Measurements from ENCODE around the gene ACTN3. TPM values are rescaled to one million over a fixed set of nuclear protein-coding genes. Genes with fewer than 3 reads are reported as not detected.

Gene ACTN3
- total RNA-seq, 4 donors from 2014 or later, result not detected

DNA sequence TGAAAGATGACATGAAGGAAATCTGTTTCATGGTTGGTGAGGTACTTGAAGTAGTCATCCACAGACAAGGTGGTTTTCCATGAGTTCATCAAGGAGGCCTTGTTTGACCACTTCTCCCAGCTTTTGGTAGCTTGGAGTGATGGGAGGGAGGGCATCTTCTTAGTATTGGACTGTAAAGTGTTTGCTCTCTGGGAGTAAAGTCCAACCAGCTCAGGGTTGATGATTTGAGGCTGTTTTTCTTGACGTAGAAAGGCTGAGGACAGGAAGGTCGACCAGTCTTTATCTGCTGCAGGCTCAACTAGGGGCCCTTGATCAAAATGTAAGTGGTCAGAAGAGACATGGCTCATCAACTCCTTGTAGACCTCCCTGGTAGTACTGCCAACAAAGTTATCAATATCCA is 44.5 kb downstream of the ACTN3 start:
- no peak for DNase-seq
- H3K36me3 ChIP-seq, result no peaks in the 10 kb centered on the region
- no peaks in the 10 kb centered on the region for H3K27me3 ChIP-seq
- intact Hi-C loops (cut with DNase I), result no loop called here
- 64 to 100% methylated on average over 1 to 2 of the region's 2 CpGs for WGBS, 2 donors
- TF ChIP-seq, protein P1, sequence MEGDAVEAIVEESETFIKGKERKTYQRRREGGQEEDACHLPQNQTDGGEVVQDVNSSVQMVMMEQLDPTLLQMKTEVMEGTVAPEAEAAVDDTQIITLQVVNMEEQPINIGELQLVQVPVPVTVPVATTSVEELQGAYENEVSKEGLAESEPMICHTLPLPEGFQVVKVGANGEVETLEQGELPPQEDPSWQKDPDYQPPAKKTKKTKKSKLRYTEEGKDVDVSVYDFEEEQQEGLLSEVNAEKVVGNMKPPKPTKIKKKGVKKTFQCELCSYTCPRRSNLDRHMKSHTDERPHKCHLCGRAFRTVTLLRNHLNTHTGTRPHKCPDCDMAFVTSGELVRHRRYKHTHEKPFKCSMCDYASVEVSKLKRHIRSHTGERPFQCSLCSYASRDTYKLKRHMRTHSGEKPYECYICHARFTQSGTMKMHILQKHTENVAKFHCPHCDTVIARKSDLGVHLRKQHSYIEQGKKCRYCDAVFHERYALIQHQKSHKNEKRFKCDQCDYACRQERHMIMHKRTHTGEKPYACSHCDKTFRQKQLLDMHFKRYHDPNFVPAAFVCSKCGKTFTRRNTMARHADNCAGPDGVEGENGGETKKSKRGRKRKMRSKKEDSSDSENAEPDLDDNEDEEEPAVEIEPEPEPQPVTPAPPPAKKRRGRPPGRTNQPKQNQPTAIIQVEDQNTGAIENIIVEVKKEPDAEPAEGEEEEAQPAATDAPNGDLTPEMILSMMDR (IDR thresholded peaks at IDR 0.05), result no peak
- TF ChIP-seq POLR2A (IDR thresholded peaks at IDR 0.05), result no peak
- H3K4me1 ChIP-seq, result peaks cover 18 to 42% (median 28%) of the 10 kb centered on the region in 3 donors
- H3K9me3 ChIP-seq, result no peaks in the 10 kb centered on the region
- no peak overlapping the region for H3K4me3 ChIP-seq
- no peak overlapping the region for H3K27ac ChIP-seq

DNA sequence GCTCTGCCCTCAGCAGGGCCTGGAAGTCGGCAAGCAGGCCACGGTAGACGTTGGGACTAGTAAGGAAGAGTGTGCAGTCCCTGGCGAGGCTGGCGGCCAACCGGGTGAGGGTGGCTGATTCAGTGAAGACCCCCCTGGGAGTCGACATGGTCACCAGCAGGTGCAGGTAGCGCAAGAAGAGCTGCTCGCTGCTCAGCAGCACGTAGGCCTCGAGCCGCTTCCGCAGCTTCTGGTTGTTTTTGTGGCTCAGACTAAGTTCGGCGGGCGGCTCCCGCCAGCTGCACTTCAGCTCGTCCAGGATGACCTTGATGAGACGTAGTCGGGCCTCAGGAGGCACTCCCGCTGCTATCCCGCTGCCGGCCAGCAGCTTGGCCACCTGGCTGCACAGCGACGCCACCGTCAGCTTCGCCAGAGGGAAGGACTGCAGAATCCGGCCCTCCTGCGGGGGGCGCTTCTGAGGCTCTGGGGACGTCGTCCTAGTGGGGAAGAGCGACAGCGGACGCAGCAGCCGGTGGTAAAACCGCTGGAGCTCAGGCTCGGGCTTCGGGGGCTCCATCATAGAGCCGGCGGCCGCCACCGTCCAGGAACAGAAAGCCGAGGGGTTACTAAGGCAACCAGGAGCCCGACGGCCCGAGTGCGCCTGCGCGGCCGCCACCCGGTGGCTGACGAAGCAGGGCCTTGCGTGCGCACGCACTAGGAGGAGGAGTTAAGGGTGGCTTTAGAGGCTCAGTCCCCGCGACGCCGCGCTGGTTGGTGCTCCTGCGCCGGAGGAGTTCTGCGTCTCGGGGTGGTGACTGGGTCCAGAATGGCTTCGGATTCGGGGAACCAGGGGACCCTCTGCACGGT is 46.0 kb downstream of the ACTN3 start, which contains the start of the genes CCDC87 and CCS:
CCDC87 (minus strand) TSS at position 607 of the 846 bp plus-strand sequence; CDS start at position 559, 48 bp downstream.
CCS (plus strand) TSS at position 729 of the 846 bp plus-strand sequence; CDS start at position 806, 77 bp downstream.
- intact Hi-C loops (cut with DNase I), result no loop called here
- Histone ChIP-seq H3K27me3 (no peaks in the 10 kb centered on the region), H3K4me1 (peaks cover 18 to 44% (median 28%) of the 10 kb centered on the region in 3 donors)

DNA sequence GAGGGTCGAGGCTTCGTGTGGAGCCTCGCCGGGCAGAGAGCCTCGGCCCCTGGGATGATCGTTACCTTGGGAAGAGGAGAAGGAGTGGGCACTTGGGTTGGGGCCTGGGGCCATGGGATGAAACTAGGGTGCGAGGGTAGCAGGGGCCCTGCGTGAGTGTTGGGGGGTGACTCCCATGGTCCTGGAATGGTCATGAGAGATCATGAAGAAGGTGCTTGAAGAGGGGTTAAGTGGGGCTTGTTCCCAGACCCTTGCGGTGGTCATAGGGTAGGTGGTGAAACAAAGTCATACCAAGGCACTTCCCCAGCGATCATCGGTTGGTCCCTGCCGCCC is 46.6 kb downstream of the ACTN3 start:
- no peak for TF ChIP-seq POLR2A (IDR thresholded peaks at IDR 0.05)
- TF ChIP-seq, protein P1 (IDR thresholded peaks at IDR 0.05), result no peak
- Histone ChIP-seq H3K36me3 (no peaks in the 10 kb centered on the region), H3K27me3 (no peaks in the 10 kb centered on the region), H3K27ac (peak overlapping the region; percentile 75 to 94 (median 90)), H3K4me3 (peak overlapping the region; percentile 44 to 81 (median 74)), H3K4me1 (peaks cover 18 to 44% (median 28%) of the 10 kb centered on the region in 3 donors), H3K9me3 (no peaks in the 10 kb centered on the region)
- intact Hi-C loops (cut with DNase I), result no loop called here
- WGBS, 2 donors, result 7 to 13% methylated on average over 4 to 12 of the region's 12 CpGs
- DNase-seq, result no peak

More for the DNA sequence above, 46.0 kb downstream of the ACTN3 start, which contains the start of the genes CCDC87 and CCS:
- Histone ChIP-seq H3K9me3 (no peaks in the 10 kb centered on the region), H3K27ac (peak within 1 kb of the TSS; percentile 75 to 94 (median 90)), H3K4me3 (peak within 1 kb of the TSS; percentile 44 to 81 (median 74)), H3K36me3 (no peaks in the 10 kb centered on the region)
- WGBS, 2 donors, result 27% methylated on average over 35 of the region's 68 CpGs; no CpG with 5 or more reads in 1 of the 2 donors
- peak; percentile 76 for DNase-seq
- TF ChIP-seq, protein P1 (IDR thresholded peaks at IDR 0.05), result peak; percentile 56 to 83 (median 72)
- TF ChIP-seq POLR2A (IDR thresholded peaks at IDR 0.05), result peak in 3 of 4 donors; percentile 67 to 92 (median 74)

DNA sequence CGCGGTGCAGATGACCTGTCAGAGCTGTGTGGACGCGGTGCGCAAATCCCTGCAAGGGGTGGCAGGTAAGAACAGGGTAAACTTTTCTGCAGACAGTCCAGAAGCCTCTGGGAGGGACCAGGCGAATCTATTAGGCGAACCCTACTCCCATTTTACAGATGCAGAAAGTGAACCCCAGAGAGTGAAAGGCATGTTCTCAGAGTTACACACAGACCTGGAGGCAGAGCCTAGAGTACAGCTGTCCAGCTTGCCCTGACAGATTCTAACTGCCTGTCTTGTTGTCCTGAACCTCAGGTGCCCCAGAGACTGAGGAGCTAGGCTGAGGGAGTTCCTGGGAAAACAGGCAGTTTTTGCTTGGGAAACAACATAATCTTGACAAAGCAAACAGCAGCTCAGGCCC is 46.9 kb downstream of the ACTN3 start:
- Histone ChIP-seq H3K36me3 (peaks cover 0 to under 1% (median 0%) of the 10 kb centered on the region in 3 donors), H3K4me1 (peaks cover 18 to 44% (median 28%) of the 10 kb centered on the region in 3 donors), H3K27ac (peak overlapping the region; percentile 75 to 94 (median 90)), H3K27me3 (no peaks in the 10 kb centered on the region), H3K9me3 (no peaks in the 10 kb centered on the region), H3K4me3 (peak overlapping the region; percentile 44 to 81 (median 74))
- TF ChIP-seq, protein P1 (IDR thresholded peaks at IDR 0.05), result no peak
- TF ChIP-seq POLR2A (IDR thresholded peaks at IDR 0.05), result no peak
- 50 to 62% methylated on average over 6 to 7 of the region's 7 CpGs for WGBS, 2 donors
- intact Hi-C loops (cut with DNase I), result no loop called here
- DNase-seq, result no peak
